IPS-15b (cell line): Measurements from ENCODE around the gene NRF1.
"Not testable (repeated sequence)": the region's sequence is repeated elsewhere in the genome, so short reads cannot be mapped to it uniquely, and the experiment has no call there.

Experiments used
- H3K27me3 ChIP-seq: one replicate; pipeline ENCODE4 v1.6.1; 2013; ENCODE audit warnings: low read length; ENCODE audit not compliant: control insufficient read depth, insufficient read depth
- H3K36me3 ChIP-seq: one replicate; pipeline ENCODE4 v1.6.1; 2013; ENCODE audit warnings: low read length; ENCODE audit not compliant: control insufficient read depth, insufficient read depth
- H3K4me1 ChIP-seq: one replicate; pipeline ENCODE4 v1.6.1; 2013; ENCODE audit warnings: mild to moderate bottlenecking, low read length; ENCODE audit not compliant: control insufficient read depth, insufficient read depth
- H3K4me3 ChIP-seq: one replicate; pipeline ENCODE4 v1.5.1; 2013; ENCODE audit warnings: low read depth, low read length
- H3K9ac ChIP-seq: one replicate; pipeline ENCODE4 v1.6.1; 2013; ENCODE audit warnings: low read depth, mild to moderate bottlenecking, low read length
- H3K9me3 ChIP-seq: one replicate; pipeline ENCODE4 v1.6.1; 2013; ENCODE audit warnings: mild to moderate bottlenecking, low read length; ENCODE audit not compliant: control insufficient read depth, insufficient read depth

Gene NRF1

DNA sequence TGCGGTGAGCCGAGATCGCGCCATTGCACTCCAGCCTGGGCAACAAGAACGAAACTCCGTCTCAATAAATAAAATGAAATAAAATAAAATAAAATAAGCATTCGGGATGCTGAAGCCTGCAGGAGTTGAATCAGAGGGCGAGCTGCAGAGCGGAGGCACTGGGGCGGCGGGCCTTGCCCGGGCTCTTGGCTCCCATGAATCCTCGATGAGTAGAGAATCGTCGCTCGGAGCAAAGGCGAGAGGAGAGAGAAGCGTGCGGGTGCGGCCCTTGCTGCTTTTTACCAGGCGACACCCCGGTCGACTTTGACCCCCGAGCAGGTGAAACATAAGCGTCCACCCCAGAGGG is 172.9 kb downstream of the NRF1 start:
- Histone ChIP-seq H3K9ac (no peak overlapping the region), H3K27me3 (peaks cover 79% of the 10 kb centered on the region)

GRCh38 chr7:129784783-129785684 is 173.5 kb downstream of the NRF1 start:
- Histone ChIP-seq H3K4me3 (peak overlapping the region; percentile 39), H3K4me1 (peaks cover 12% of the 10 kb centered on the region), H3K9ac (no peak overlapping the region), H3K27me3 (peaks cover 85% of the 10 kb centered on the region), H3K36me3 (no peaks in the 10 kb centered on the region), H3K9me3 (no peaks in the 10 kb centered on the region)

More for the DNA sequence above, 172.9 kb downstream of the NRF1 start:
- Histone ChIP-seq H3K9me3 (no peaks in the 10 kb centered on the region), H3K4me3 (peak overlapping the region; percentile 39), H3K36me3 (no peaks in the 10 kb centered on the region), H3K4me1 (peaks cover 12% of the 10 kb centered on the region)

DNA sequence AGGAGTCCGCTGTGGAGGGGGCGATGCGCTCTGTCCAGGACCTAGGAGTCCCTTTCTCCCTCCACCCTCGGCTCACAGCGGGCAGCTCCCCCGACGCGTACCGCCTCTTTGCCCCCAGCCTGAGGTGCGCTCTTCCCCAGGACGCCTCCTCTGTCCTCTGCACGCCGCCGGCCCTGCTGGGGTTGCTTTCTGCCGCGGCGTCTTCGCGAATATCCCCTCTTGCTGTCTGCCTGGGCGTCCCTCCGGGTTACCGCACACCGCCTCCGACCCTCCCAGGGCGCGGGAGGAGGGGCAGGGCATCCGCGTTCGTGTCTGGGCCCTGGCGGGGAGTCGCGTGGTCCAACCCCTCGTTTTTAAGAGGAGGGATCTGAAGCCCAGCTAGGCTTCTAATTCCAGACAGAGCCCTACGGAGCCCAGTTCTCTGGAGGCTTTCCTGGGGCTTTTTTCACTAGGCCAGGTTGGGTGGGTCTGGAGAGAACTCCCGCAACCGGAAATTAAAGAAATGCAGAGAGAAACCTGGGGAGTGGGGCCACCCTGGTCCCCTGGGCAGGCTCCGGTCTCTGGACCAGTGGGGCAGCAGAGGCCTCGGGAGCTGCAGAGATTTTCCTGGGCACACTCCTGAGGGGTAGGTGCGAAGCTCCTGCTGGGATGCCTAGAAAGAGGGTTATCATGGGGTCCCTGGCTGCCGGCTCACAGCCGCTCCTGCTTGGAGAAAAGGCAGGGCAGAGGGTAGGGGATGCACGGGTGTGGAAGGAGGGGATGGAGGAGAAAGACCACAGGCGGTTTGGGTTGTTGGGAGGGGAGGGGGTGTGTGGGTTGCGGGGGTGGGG is 174.4 kb downstream of the NRF1 start:
- Histone ChIP-seq H3K4me1 (peaks cover 12% of the 10 kb centered on the region), H3K9me3 (no peaks in the 10 kb centered on the region), H3K4me3 (peak overlapping the region; percentile 39), H3K9ac (no peak overlapping the region), H3K27me3 (peaks cover 94% of the 10 kb centered on the region), H3K36me3 (no peaks in the 10 kb centered on the region)

DNA sequence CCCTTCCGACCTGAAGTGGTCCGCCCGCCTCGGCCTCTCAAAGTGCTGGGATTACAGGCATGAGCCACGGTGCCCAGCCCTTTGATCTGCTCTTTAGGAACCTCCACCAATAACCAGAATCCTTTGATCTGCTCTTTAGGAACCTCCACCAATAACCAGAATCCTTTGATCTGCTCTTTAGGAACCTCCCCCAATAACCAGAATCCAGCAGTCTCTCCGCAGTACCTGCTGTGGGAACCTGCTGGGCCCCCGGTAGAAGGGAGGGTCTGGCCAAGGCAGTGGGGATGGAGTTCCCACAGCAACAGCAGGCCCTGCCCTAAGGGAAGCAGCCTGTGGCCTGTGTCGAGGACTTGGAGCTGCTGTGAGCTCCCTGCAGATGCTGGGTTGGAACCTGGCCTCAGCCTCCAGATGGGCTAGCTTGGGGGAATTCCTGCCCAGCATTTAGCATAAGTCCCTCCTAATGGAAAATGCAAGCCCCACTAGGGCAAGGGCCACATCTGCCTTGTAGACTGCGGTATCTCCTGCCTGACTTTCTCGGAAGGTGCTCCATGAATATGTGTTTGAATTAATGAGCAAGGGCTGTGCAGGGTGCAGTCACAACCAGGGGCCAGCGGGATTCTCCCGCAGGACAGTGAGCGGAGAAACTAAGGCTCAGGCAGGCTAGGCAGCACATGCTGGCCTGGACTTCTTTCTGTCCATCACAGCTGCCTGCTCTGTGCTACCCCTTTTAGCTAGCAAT is 175.5 kb downstream of the NRF1 start:
- Histone ChIP-seq H3K36me3 (no peaks in the 10 kb centered on the region), H3K4me1 (peaks cover 12% of the 10 kb centered on the region), H3K9ac (no peak overlapping the region), H3K9me3 (no peaks in the 10 kb centered on the region), H3K4me3 (peak overlapping the region; percentile 8), H3K27me3 (peaks cover 94% of the 10 kb centered on the region)

DNA sequence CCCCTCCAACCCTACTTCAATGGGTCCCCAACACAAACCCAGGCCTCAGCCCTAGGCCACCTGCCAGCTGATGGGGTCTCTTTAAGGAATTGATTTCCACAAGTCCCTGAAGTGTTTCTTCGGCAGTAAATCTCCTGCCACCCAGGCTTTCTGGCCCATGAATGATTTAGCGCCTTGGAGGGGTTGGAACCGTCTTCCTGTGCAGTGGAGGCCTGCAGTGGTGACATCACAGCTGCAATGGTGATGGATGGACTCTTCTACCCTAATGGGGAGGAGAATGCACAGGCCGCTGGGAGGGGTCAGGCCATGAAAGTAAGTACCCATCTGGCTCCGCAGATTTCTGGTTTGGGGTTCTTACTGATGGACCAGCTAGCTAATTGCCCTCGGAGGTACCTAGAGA is 177.5 kb downstream of the NRF1 start:
- peaks cover 11% of the 10 kb centered on the region for H3K4me1 ChIP-seq
- H3K36me3 ChIP-seq, result no peaks in the 10 kb centered on the region
- H3K4me3 ChIP-seq, result no peak overlapping the region
- peaks cover 75% of the 10 kb centered on the region for H3K27me3 ChIP-seq
- no peak overlapping the region for H3K9ac ChIP-seq
- H3K9me3 ChIP-seq, result no peaks in the 10 kb centered on the region

DNA sequence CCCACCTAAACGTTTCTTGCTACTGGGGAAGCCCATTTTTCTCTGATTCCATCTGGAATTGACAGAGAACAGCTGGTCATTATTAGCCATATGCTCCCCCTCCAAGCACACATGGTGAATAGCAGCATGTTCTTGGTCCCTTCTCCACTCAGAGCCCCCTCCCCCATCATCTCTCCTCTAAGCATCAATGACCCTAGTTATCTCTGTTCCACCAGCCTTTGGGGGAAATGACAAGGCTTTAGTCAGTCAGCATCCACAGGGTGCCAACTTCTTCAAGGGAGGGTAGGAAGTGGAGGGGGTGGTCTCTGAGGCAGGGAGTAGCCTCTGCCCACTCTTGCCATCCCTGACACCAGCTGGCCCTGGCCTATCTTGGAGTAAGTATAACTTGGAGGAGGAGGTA is 178.1 kb downstream of the NRF1 start:
- H3K9me3 ChIP-seq, result no peaks in the 10 kb centered on the region
- H3K9ac ChIP-seq, result no peak overlapping the region
- H3K27me3 ChIP-seq, result peaks cover 70% of the 10 kb centered on the region
- peaks cover 11% of the 10 kb centered on the region for H3K4me1 ChIP-seq
- no peaks in the 10 kb centered on the region for H3K36me3 ChIP-seq
- no peak overlapping the region for H3K4me3 ChIP-seq

- H3K4me3 ChIP-seq, result no peak overlapping the region
- H3K36me3 ChIP-seq, result no peaks in the 10 kb centered on the region
- peaks cover 65% of the 10 kb centered on the region for H3K27me3 ChIP-seq
- H3K9me3 ChIP-seq, result no peaks in the 10 kb centered on the region
- no peak overlapping the region for H3K9ac ChIP-seq
- H3K4me1 ChIP-seq, result peaks cover 10% of the 10 kb centered on the region
These were observed 178.6 kb downstream of the NRF1 start for GRCh38 chr7:129790136-129790535.

DNA sequence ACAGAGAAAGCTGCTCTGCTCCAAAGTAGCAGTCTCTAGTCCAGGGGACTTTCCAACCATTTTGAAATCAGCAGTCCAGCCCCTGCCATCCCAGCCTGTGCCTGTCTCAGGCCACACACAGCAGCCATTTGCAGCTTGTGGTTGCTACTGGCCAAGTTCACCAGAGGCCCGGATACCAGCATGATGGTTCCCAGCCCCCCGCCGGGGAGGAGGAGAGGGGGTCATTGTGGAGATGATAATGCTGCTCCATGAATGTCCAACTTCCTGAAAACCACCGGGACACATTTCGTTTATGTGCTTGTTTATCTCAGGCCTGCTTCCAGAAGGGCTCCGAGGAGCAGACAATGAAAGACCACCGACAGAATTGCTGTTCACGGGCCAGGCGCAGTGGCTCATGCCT is 181.2 kb downstream of the NRF1 start:
- peaks cover 40% of the 10 kb centered on the region for H3K27me3 ChIP-seq
- peaks cover 9% of the 10 kb centered on the region for H3K4me1 ChIP-seq
- no peak overlapping the region for H3K9ac ChIP-seq
- no peaks in the 10 kb centered on the region for H3K9me3 ChIP-seq
- H3K36me3 ChIP-seq, result no peaks in the 10 kb centered on the region
- no peak overlapping the region for H3K4me3 ChIP-seq

GRCh38 chr7:129793506-129794310 is 182.2 kb downstream of the NRF1 start:
- Histone ChIP-seq H3K9ac (no peak overlapping the region), H3K36me3 (no peaks in the 10 kb centered on the region), H3K27me3 (peaks cover 31% of the 10 kb centered on the region), H3K4me1 (peaks cover 11% of the 10 kb centered on the region), H3K9me3 (no peaks in the 10 kb centered on the region), H3K4me3 (no peak overlapping the region)

GRCh38 chr7:129794461-129794860 is 182.9 kb downstream of the NRF1 start:
- peaks cover 11% of the 10 kb centered on the region for H3K4me1 ChIP-seq
- H3K4me3 ChIP-seq, H3K9ac ChIP-seq, H3K9me3 ChIP-seq, H3K36me3 ChIP-seq: not testable (repeated sequence)
- H3K27me3 ChIP-seq, result peaks cover 23% of the 10 kb centered on the region
